HG02884 (cell line): ENCODE data around the gene MXRA8.
"Not testable (repeated sequence)": the region's sequence is repeated elsewhere in the genome, so short reads cannot be mapped to it uniquely, and the experiment has no call there.

Experiments
- ATAC-seq: cut with Tn5 transposase; IDR thresholded peaks from one replicate; pipeline ENCODE4 v1.9.1; 2021; ENCODE audit warnings: mild to moderate bottlenecking, moderate library complexity; ENCODE audit not compliant: unreplicated experiment

The MXRA8 gene

DNA sequence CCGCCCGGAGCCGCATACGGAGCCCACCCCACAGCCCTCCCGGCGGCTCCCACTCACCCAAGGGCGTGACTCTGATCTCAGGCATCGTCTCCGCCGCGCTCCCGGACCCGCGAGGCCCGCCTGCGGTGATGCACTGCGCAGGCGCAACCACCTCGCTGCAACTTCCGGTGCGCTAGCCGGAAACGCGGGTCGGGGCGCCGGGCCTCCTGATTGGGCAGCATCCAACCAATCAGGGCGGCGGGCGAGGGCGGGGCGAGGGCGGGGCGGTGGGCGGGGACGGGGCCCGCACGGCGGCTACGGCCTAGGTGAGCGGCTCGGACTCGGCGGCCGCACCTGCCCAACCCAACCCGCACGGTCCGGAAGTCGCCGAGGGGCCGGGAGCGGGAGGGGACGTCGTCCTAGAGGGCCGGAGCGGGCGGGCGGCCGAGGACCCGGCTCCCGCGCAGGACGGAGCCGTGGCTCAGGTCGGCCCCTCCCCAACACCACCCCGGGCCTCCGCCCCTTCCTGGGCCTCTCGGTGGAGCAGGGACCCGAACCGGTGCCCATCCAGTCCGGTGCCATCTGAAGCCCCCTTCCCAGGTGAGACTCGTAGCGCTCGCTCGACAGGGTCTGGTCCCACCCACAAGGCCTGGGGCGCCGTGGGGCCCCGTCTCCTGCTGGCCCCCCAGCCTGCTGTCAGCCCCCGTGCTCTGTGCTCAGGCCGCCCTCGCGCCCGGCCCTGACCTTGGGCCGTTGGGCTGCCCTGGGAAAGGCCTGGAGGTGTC, 33.6 kb downstream of the MXRA8 start, which contains the start of the genes CPTP and INTS11:
Gene CPTP, plus strand, starts transcription at position 279 of the 764 bp plus-strand sequence. CDS start 2,109 bp downstream, outside the sequence.
Gene INTS11, minus strand, starts transcription at position 137 of the 764 bp plus-strand sequence. Its CDS starts 52 bp downstream, at position 85.
- ATAC-seq = peak; percentile 76

DNA sequence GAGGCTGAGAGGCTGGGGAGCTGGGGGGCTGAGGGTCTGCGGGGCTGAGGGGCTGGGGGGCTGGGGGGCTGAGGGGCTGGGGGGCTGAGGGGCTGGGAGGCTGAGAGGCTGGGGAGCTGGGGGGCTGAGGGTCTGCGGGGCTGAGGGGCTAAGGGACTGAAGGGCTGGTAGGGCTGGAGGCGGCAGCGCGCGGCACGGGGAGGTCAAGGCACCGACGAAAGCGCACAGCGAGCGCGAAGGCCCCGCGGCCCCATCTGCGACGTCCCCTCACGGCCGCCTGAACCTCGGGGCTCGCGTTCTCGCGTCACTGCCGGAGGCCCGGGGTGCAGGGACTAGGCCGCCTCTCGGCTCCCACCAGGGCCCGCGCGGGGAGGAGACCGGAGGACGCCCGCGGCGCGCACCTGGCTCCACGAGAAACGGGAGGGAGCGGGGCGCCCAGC, 34.3 kb downstream of the MXRA8 start:
- ATAC-seq = peak; percentile 18

DNA sequence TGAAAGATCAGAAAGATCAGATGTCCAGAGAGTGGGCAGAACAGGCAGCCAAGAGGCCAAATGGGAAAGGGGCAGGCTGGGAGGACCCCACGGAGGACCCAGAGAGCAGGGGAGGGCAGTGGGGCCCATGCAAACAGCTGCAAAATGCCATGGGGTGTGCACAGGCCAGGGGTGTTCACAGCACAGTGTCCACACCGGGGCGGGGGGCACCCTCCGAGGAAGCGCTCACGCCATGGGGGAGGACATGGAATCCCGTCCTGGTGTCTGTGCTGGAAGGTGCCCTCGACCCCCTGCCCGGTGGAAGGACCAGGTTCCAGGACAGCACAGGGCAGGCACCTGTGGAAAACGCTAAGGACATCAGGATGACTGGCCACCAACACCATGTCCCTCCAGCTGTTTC, 35.4 kb downstream of the MXRA8 start:
- no peak for ATAC-seq

DNA sequence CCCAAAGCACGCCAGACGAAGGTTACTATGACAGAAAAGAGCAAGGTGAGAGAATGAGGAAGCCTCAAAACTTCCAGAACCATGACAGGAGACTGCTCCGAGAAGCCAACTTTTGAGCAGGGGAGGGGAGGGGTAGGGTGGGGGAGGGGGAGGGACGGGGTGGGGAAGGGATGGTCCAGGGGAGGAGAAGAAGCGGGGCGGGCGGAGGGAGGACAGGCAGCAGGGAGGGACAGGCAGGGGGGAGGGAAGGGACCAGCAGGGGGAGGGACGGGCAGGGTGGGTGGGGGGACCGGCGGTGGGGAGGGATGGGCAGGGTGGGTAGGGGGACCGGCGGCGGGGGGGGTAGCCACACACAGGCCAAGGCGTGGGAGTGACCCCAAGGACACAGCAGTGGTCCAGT, 35.9 kb downstream of the MXRA8 start:
- ATAC-seq = no peak

DNA sequence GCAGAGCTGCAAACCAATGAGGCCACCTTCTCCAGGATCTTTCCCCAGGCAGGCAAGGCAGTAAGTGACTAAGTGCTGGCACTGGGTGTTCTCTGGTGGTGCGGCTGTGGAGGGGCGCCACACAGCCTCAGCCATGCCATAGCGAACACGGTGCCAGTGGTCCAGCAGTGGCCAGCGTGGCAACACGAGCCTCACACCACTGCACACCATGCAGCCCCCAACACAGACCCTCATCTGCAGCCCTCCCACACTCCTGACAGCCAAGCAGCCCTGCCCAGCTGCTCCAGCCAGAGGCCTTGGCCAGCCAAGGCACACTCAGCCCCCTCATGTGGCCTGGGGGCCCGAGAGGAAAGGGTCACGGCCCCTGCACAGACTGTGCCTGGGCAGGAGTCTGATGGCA, 36.9 kb downstream of the MXRA8 start:
- no peak for ATAC-seq

DNA sequence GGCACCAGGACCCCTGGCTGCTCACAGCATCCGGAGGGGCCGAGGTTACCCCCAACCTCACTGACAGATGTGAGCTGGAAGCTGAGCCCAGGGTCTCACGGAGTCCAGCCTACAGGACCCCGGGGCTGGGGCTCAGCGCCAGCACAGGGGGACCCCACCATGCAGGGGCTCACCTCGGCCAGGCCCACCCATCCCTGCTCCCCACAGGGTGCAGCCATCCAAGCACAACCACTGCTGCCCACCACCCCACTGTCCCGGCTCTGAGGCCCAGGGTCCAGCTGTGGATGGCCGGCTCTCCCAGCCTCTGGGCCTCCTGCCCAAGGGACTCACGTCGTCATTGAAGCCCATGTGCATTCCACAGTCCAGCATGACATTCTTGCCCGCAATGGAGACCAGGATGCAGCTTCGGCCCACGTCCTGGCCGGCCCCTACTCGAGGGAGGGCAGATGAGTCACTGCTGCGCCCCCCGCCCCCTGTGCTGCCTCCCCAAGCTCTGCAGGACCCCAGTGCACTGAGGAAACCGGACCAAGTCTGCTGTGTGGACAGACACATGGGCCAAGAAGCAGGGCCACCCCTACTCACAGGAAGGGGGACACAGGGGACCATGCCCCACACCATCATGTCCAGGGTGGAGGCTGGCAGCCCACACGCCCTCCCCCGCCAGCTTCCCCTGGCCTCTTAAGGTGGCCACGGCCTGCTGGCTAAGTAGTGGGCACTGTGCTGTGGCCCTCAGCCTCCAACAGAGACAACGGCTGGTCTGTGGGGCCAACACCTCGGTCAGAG, 37.5 kb downstream of the MXRA8 start:
- no peak for ATAC-seq

DNA sequence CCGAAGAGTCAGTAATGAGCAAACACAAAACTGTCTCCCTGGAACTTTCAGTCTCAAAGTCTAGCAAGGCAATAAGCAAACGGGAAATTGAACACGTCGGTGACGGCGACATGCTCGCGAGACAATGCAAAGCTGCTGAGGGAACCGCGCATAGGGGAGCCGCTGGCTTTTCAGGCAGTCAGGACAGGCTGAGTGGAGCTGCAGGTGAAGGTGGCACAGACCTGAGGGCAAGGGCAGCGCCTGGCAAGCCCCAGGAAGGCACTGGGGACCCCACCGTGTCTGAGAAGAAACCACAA, 38.8 kb downstream of the MXRA8 start:
- no peak for ATAC-seq

DNA sequence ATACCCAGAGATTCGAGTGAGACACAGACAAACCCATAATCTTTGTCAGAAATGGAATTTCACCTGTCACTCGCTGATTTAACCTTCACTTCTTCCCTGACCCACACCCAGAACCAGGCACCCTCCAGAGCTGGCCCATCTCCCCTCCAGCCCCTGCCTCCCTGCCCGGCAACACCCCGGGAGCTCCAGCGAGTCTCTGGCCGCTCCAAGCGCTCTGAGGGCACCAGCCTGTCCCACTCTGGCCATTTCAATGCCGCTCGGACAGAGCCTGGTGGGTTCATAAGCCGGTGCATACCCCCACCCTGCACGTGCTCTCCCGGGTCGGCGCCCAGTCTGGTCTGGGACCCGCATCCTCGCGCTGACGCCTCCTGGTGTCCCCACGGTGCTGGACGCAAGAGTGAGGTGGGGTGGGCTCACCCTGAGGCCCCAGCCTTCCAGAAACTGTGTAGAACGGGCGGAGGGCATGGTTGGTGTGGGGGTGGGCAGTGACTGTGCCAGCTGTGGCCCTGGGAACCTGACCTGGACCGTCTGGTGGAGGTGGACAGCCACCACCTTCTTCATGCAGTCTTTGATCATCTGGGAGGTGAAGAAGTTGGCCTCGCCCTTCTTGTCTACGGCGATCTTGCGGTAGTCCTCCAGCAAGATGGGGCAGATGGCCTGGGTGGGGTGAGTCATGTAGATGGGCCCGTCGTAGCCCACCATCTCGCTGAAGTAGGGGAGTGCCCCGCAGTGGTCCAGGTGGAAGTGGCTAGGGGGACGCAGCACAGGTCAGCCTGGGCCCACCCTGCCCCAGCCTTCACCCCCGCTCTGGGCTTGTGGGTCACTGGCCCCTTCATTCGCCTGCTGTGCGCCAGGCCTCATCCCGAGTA, 39.3 kb downstream of the MXRA8 start:
- no peak for ATAC-seq

DNA sequence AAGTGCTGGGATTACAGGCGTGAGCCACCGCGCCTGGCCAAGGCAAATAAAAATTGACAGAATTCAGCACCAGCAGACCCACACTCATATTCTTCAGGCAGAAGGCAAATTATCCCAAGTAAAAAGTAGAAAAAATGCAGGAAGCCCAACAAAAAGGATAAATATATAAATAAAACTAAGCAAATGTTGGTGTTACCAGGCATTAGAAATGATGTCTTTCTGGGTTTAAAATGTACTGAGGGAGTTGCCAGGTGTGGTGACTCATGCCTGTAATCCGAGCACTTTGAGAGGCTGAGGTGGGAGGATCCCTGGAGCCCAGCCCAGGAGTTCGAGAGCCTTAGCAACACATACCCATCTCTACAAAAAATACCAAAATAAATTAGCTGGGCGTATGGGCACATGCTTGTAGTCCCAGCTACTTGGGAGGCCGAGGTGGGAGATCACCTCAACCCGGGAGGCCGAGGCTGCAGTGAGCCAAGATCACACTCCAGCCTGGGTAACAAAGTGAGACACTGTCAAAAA, 40.2 kb downstream of the MXRA8 start:
- ATAC-seq = no peak

DNA sequence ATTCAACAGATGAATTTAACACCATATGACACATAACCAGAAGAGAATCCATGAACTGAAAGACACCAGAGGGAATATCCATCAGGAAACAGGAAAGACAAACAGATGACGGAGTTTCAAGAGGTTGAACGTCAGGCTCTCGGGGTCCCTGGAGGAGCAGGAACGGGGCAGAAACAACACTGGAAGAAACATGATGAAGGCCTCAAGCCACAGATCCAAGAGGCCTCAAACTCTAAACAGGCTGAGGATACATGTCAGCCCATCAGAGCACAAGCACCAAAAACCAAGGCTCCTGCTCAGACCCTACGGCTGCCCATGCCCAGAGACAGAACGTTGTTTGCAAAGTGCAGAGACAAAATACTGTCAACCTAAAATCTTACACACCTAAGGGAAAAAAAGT, 40.9 kb downstream of the MXRA8 start:
- ATAC-seq = no peak

DNA sequence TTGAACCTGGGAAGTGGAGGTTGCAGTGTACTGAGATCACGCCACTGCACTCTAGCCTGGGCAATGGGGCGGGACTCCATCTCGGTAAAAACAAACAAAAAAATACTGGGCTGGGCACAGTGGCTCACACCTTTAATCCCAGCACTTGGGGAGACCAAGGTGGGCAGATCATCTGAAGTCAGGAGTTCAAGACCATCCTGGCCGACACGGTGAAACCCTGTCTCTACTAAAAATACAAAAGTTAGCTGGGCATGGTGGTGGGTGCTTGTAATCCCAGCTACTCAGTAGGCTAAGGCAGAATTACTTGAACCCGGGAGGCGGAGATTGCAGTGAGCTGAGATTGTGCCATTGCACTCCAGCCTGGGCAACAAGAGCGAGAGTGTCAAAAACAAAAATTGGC, 42.2 kb downstream of the MXRA8 start:
- not testable (repeated sequence) for ATAC-seq

DNA sequence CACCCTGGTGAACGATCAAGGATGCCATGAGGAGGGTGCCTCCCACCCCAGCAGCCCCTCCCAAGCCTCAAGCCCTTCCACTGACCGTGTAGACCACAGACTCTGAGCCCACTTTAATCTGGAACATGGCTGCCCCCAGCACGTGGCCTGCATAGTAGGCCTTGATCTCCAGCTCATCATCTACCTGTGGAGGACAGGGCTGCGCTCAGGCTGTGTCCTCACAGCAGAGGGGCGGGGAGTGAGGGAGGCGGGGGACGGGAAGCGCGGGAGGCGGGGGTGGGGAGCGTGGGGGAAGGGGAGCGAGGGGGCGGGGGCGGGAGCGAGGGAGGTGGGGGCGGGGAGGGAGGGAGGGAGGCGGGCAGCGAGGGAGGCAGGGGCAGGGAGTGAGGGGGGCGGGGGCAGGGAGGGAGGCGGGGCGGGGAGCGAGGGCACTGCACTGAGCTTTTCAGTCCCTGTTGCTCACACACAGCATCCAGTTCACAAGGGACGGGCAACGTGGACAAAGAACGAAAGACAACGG, 42.9 kb downstream of the MXRA8 start:
- no peak for ATAC-seq

DNA sequence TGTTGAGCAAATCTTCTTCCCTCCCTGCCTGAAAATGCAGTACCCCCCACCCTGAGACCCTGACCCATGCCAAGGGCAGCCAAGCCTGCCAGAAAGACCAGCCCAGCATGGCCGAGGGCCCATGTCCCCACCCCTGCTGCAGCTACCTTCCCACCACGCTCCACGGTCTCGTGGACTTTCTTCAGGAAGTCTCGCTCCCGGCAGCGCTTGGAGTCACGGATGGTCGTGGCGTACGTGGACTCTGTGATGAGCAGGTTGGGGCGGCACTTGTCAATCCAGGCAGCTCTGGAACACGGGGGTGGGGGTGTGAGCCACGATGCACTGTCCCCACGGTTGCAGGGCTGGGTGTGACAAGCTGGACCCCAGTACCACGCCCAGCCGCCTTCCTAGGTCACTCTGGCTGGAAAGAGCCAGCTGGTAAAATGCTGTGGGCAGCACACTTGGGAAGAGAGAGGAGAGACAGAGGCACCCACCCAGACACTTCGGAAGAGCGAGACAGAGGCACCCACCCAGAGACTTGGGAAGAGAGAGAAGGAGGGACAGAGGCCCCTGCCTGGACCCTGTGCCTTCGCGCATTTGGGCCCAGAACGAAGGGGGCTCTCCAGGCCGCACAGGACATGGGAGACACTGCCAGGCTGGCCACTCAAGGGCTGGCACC, 43.5 kb downstream of the MXRA8 start:
- no peak for ATAC-seq

DNA sequence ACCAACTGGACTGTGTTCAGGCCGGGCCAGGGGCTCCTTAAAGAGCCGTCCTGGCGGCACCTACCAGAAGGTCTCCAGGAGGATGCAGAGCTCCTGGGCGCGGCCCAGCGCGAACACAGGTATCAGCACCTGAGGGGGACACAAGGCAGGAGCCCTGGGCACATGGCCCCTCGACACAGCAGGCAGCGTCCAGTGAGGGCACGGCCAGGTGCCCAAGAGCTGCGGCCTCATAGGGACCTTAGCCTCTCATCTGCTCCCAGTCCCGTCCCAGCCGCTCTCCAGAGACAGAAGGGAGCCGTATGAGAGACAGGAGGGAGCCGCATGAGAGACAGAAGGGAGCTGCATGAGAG, 44.1 kb downstream of the MXRA8 start:
- no peak for ATAC-seq

DNA sequence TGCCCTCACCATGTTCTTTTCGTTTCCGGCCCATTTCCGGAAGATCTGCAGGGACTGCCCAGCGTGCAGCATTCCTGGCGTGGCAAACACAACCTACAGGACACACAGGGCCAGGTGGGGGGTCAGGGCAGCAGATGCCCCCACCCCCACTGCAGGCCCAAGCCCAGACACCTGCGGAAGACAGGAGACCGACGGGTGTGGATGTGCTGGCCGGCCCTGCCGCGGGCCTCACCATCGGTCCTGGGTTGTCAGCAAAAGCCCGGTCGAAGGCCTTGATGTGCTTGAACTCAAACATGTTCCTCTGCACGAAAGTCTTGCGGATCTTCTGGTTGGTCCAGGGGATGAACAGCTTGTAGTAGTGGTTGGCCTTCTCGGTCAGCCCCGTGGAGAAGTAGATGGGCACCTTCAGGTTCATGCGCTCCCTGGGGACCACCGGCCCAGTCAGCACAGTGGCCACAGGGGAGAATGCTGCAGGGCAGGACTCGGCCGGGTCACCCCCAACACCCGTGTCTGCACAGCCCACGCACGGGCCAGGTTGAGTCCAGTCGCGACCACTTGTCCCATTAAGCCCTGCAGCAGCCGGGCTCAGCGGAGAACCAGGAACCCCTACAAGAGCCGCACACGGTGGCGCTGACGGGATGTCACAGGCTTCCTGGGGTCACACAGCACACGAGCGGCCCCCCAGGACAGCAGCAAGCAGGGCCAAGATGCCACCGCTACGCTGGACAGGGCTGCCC, 44.7 kb downstream of the MXRA8 start:
- ATAC-seq = no peak

DNA sequence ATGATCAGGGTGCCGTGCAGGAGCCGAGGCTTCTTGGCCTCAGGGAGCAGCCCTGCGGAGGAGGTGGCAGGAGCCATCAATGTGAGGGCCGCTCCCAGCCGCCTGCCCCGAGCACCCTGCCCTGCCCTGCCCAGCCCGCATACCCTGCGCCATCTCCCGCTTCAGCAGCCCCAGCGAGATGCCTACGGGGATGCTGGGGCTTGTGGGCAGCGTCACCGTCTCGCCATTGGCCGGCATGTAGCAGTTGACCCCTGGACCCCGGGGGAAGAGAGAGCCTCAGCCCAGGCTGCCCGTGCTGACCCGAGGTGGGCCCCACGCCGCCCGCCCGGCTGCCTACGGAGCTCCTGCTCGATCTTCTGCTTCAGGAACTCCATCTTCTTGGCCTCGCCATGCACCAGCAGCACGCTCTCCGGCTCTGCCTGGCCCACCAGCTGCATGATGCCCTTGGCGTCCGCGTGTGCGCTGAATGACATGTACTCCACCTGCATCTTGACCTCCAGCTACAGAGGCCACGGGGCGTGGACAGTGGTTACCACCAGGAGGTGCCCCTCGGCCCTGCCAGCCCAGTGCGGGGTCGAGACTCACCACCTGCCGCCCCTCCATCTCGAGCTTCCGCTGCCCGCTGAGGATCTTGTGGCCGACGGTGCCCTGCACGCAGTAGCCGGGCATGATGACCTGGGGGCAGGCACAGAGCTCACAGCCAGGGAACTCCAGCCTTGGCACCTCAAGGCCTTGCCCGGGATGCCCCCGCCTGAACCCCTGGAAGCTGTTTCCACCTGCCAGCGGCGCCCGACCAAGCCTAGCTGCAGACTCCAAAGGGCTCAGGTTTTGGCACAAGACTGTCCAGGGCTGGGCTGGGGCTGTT, 45.7 kb downstream of the MXRA8 start:
- ATAC-seq = no peak

DNA sequence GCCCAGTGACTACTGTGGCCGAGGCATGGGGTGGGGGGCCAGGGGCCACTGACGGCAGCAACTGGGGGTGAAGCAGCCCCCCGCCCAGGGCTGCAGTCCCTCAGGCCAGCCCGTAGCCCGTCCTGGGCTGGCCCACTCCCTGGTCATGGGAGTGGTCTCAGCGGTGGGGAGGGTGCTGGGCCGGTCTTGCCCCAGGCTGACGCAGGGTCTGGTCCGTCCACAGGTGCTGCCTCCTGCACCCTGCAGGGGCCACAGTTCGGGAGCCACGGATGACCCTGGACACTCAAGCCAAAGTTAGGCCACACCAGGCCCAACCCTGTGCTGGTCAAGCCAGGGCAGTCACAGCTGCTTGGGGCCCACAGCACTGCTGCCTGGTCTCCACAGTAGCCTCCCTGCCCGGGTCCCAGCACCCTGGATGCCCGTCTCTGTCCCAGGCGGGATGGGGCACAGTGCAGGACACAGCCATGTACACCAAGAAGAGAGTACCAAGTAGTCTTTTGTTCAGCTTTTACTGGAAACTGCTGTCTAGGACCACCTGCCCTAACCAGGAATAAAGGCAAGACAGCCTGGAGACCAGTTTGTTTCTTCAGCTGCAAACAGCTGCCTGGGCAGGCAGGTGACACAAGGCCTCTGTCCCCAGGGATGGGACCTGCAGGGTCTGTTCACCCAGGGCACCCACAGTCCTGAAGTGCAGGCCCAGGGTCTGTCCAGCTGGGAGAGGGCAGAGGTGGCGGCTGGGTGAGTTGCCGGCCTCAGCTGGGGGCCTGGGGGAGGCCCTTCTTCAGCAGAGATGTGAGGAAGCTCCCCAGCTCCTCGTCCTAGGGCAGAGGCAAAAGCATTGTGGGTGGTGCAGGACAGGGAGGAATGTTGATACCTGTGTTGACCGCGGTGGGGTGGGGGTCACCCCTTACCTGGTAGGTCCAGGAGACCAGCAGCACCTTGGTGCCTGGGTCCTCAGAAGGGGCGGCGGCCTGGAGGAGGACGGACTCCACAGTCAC, 46.9 kb downstream of the MXRA8 start:
- ATAC-seq = no peak
